ENCODE measurements around the gene SMIM45.
A peak's percentile ranks its signal among the peaks of the same experiment; 100 is the strongest.

Gene SMIM45

GRCh38 chr22:41915786-41916493, 36.0 kb upstream of the SMIM45 start:
- DNase-seq (ENCODE audit: low read depth in 2 of 2) = no peak

GRCh38 chr22:41916745-41917358, 35.1 kb upstream of the SMIM45 start:
- DNase-seq (ENCODE audit: low read depth in 2 of 2) = no peak

GRCh38 chr22:41917375-41917902, 34.5 kb upstream of the SMIM45 start:
- DNase-seq (ENCODE audit: low read depth in 2 of 2) = no peak

GRCh38 chr22:41917903-41918791, 33.8 kb upstream of the SMIM45 start:
- no peak for DNase-seq (ENCODE audit: low read depth in 2 of 2)

- no peak for DNase-seq (ENCODE audit: low read depth in 2 of 2)
These were observed 32.4 kb upstream of the SMIM45 start for GRCh38 chr22:41919357-41920224.

GRCh38 chr22:41920271-41920976, 31.5 kb upstream of the SMIM45 start:
- no peak for DNase-seq (ENCODE audit: low read depth in 2 of 2)

GRCh38 chr22:41922328-41922727, 29.6 kb upstream of the SMIM45 start:
- no peak for DNase-seq (ENCODE audit: low read depth in 2 of 2)

GRCh38 chr22:41922940-41923594, 28.9 kb upstream of the SMIM45 start:
- no peak for DNase-seq (ENCODE audit: low read depth in 2 of 2)

- DNase-seq (ENCODE audit: low read depth in 2 of 2) = no peak
These were observed 28.2 kb upstream of the SMIM45 start for GRCh38 chr22:41923595-41924276.

GRCh38 chr22:41925783-41926460, 26.0 kb upstream of the SMIM45 start:
- peak; percentile 65 to 70 for DNase-seq (ENCODE audit: low read depth in 2 of 2)

- DNase-seq (ENCODE audit: low read depth in 2 of 2) = no peak
These were observed 24.1 kb upstream of the SMIM45 start for GRCh38 chr22:41927813-41928212.

- DNase-seq (ENCODE audit: low read depth in 2 of 2) = no peak
These were observed 23.1 kb upstream of the SMIM45 start for GRCh38 chr22:41928593-41929417.

GRCh38 chr22:41929418-41929810, 22.5 kb upstream of the SMIM45 start:
- DNase-seq (ENCODE audit: low read depth in 2 of 2) = no peak

GRCh38 chr22:41931701-41932269, 20.2 kb upstream of the SMIM45 start:
- DNase-seq (ENCODE audit: low read depth in 2 of 2) = no peak

GRCh38 chr22:41932353-41932752, 19.6 kb upstream of the SMIM45 start:
- no peak for DNase-seq (ENCODE audit: low read depth in 2 of 2)

GRCh38 chr22:41933411-41934177, 18.4 kb upstream of the SMIM45 start:
- DNase-seq (ENCODE audit: low read depth in 2 of 2) = no peak
